CD4-positive, alpha-beta memory T cell (primary cell): ENCODE results near the gene ARAP1. TPM values are rescaled to one million over a fixed set of nuclear protein-coding genes. Genes with fewer than 3 reads are reported as not detected.
A peak's percentile ranks its signal among the peaks of the same experiment; 100 is the strongest.

Experiments used
- CTCF ChIA-PET: fragments of 350-600 bp; sonication (Branson Sonifier 250); formaldehyde crosslinking; loops from one replicate; lab custom pipeline; 2021; ENCODE audit warnings: inconsistent platforms; ENCODE audit not compliant: partially characterized antibody; lab: Charles Lee
- POLR2A ChIA-PET: fragments of 350-600 bp; sonication (Branson Sonifier 250); formaldehyde crosslinking; loops from one replicate; lab custom pipeline; 2021; ENCODE audit not compliant: partially characterized antibody; lab: Charles Lee
- DNase-seq, 5 donors: peaks; one replicate each; pipeline versions ENCODE4 v3.0.0 to v3.0.0-alpha.2; 2020 to 2022; ENCODE audit warnings: mixed read lengths in 1 of 5
- H3K27ac ChIP-seq: one replicate; pipeline ENCODE4 v1.7.0; 2013; ENCODE audit warnings: low read depth, low read length
- H3K27me3 ChIP-seq: 2 replicates; pipeline ENCODE4 v1.7.0; 2013; ENCODE audit warnings: mild to moderate bottlenecking, low read length, moderate library complexity; ENCODE audit not compliant: insufficient read depth
- H3K36me3 ChIP-seq: 2 replicates; pipeline ENCODE4 v1.7.0; 2013; ENCODE audit warnings: mild to moderate bottlenecking, low read length, moderate library complexity; ENCODE audit not compliant: insufficient read depth
- H3K4me1 ChIP-seq: 2 replicates; pipeline ENCODE4 v1.7.0; 2013; ENCODE audit warnings: mild to moderate bottlenecking, low read length, moderate library complexity; ENCODE audit not compliant: insufficient read depth
- H3K4me3 ChIP-seq, 2 donors: one replicate each; pipeline ENCODE4 v1.7.0; 2013; ENCODE audit warnings: low read length in 2 of 2, mild to moderate bottlenecking in 1 of 2
- H3K9me3 ChIP-seq, 2 donors: one replicate each; pipeline ENCODE4 v1.7.0; 2013; ENCODE audit warnings: low read length in 2 of 2, control low read depth in 1 of 2; ENCODE audit not compliant: control insufficient read depth in 1 of 2
- H3K27ac Mint-ChIP-seq, 7 donors: one replicate each; pipeline ENCODE4 v1.8.0; 2020 to 2021; ENCODE audit warnings: mixed read lengths in 7 of 7, mild to moderate bottlenecking in 6 of 7, inconsistent platforms in 3 of 7, moderate library complexity in 3 of 7
- H3K27me3 Mint-ChIP-seq, 2 donors: one replicate each; pipeline ENCODE4 v1.8.0; 2020 to 2021; ENCODE audit warnings: mixed read lengths in 2 of 2
- H3K36me3 Mint-ChIP-seq, 2 donors: one replicate each; pipeline ENCODE4 v1.8.0; 2020 to 2021; ENCODE audit warnings: mixed read lengths in 2 of 2, inconsistent platforms in 1 of 2, mild to moderate bottlenecking in 1 of 2
- H3K4me1 Mint-ChIP-seq, 4 donors: one replicate each; pipeline ENCODE4 v1.8.0; 2020 to 2021; ENCODE audit warnings: mixed read lengths in 4 of 4, mild to moderate bottlenecking in 1 of 4
- H3K4me3 Mint-ChIP-seq, 8 donors: one replicate each; pipeline ENCODE4 v1.8.0; 2020 to 2021; ENCODE audit warnings: mixed read lengths in 8 of 8, mild to moderate bottlenecking in 7 of 8, moderate library complexity in 6 of 8, inconsistent platforms in 3 of 8
- H3K9me3 Mint-ChIP-seq, 8 donors: one replicate each; pipeline ENCODE4 v1.8.0; 2020 to 2021; ENCODE audit warnings: mixed read lengths in 8 of 8, mild to moderate bottlenecking in 5 of 8, inconsistent platforms in 3 of 8, moderate library complexity in 1 of 8
- intact Hi-C: fragments of 100-400 bp; cut with micrococcal nuclease; formaldehyde crosslinking; loops from one replicate; pipeline ENCODE4 v1.15.1; 2023
- polyA plus RNA-seq, 2 donors: library from polyadenylated mRNA; unstranded; fragments of 300-500 nt; fragmentation: Illumina TruSeq; gene quantifications; one replicate each; pipeline ENCODE4 v1.2.3, GENCODE V29; 2021
- total RNA-seq, 2 experiments: library from RNA; stranded (reverse); gene quantifications; one replicate each; pipeline ENCODE4 v1.2.3, GENCODE V29; 2021

Gene ARAP1
- total and polyA plus RNA-seq, 4 experiments from 2014 or later: 9.5 to 157 (median 90.1) TPM

DNA sequence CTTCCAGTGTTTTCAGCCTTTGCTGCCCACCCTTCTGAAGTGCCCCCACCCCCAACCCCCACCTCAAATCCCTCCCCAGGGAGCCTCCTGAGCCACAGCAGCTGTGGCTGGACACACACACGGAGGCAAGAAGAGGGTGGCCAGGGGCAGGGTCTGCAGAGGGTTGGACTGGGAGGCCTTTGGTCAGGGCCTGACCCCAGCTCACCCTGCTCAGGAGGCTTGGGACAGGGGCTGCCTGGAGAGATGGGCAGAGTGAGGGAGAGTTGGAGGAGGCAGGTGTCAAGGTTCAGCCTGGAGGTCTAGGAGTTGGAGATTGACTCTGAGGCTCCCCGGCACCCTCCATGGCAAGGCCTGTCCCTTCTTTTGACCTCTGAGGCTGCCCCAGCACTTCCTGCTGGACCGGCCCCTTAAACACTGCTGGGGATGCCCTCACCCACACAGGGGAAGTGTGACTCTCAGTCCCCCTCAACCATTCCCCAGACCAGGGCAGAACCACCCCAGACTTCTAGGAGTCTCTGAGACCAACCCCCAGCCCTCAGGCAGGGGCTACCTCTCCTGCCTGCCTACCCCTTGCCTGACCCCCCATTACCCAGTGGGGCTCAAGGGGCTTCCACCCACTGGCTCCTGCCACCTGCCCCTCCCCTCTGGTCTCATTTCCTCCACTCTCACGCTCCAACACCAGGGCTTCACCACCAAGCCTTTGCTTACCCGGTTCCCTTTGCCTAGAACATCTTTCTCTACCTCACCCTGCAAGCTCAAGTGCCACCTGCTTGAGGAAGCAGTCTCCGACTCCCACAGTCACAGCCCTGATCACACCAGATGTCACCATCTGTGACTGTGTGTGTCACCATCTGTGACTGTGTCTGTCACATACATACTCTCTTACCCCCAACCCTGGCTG, 8.6 kb downstream of the ARAP1 start:
- intact Hi-C loops: no loop called here
- peaks cover 0 to 2% of the 10 kb centered on the region in 2 donors for H3K36me3 Mint-ChIP-seq
- peak overlapping the region in 2 of 8 donors; percentile 32 to 33 for H3K4me3 Mint-ChIP-seq
- H3K27me3 ChIP-seq: no peaks in the 10 kb centered on the region
- H3K4me3 ChIP-seq: no peak overlapping the region
- peak overlapping the region; percentile 73 to 95 (median 88) for H3K27ac Mint-ChIP-seq
- DNase-seq: no peak
- CTCF ChIA-PET: no interaction called here
- POLR2A ChIA-PET: no interaction called here
- H3K4me1 ChIP-seq: peaks cover 70% of the 10 kb centered on the region
- peaks cover 48 to 88% (median 61%) of the 10 kb centered on the region in 4 donors for H3K4me1 Mint-ChIP-seq
- H3K36me3 ChIP-seq: no peaks in the 10 kb centered on the region
- no peaks in the 10 kb centered on the region for H3K27me3 Mint-ChIP-seq
- no peak overlapping the region for H3K27ac ChIP-seq
- no peaks in the 10 kb centered on the region for H3K9me3 Mint-ChIP-seq
- no peaks in the 10 kb centered on the region for H3K9me3 ChIP-seq

GRCh38 chr11:72742513-72743320, 9.5 kb downstream of the ARAP1 start:
- Mint-ChIP-seq H3K4me3 (peak overlapping the region in 2 of 8 donors; percentile 26 to 43), H3K27me3 (no peaks in the 10 kb centered on the region), H3K27ac (peak overlapping the region; percentile 29 to 99 (median 87)), H3K4me1 (peaks cover 46 to 88% (median 63%) of the 10 kb centered on the region in 4 donors), H3K9me3 (no peaks in the 10 kb centered on the region), H3K36me3 (no peaks in the 10 kb centered on the region)
- Histone ChIP-seq H3K4me3 (no peak overlapping the region), H3K36me3 (no peaks in the 10 kb centered on the region), H3K27me3 (no peaks in the 10 kb centered on the region), H3K27ac (peak overlapping the region; percentile 24), H3K4me1 (peaks cover 75% of the 10 kb centered on the region), H3K9me3 (no peaks in the 10 kb centered on the region)
- DNase-seq: no peak
- intact Hi-C loops: no loop called here
- POLR2A ChIA-PET: no interaction called here
- CTCF ChIA-PET: no interaction called here

DNA sequence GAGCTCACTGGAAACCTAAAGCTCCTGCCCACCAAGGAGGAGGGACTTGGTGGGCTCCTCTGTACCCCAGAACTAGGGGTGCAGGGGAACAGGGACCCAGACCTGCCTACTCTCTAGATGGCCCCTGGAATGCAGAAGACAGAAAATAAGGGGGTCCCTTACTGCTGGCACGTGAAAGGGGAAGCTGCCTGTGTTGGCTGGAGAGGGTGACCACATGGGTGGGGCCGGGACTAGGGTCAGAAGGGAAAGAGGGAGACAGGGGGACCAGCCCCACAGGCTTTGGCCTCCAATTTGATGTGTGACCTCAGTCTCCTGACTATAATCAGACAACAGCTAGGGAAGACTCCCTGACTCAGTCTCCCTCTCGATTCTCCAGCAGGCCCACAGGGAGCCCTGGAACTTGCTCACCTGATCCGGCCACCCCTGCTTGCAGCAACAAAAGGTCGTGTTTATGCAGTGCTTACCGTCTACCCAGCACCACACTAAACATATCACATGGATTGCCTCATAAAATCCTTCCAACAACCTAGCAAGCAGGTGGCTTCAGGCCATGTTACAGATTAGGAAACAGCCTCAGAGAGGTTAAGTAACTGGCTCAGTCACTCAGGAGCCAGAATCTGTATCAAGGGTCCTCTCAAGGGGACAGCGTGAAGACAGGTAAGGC, 10.2 kb downstream of the ARAP1 start:
- no peaks in the 10 kb centered on the region for H3K9me3 ChIP-seq
- no peaks in the 10 kb centered on the region for H3K36me3 ChIP-seq
- Mint-ChIP-seq H3K36me3 (no peaks in the 10 kb centered on the region), H3K4me3 (peak overlapping the region in 3 of 8 donors; percentile 26 to 49 (median 43)), H3K27ac (peak overlapping the region; percentile 41 to 99 (median 89)), H3K9me3 (no peaks in the 10 kb centered on the region), H3K4me1 (peaks cover 49 to 88% (median 66%) of the 10 kb centered on the region in 4 donors), H3K27me3 (no peaks in the 10 kb centered on the region)
- H3K4me3 ChIP-seq: no peak overlapping the region
- DNase-seq: no peak
- intact Hi-C loops: no loop called here
- H3K27me3 ChIP-seq: no peaks in the 10 kb centered on the region
- H3K4me1 ChIP-seq: peaks cover 76% of the 10 kb centered on the region
- H3K27ac ChIP-seq: peak overlapping the region; percentile 24
- ChIA-PET POLR2A (no interaction called here), CTCF (interaction anchor here (1.5 to 2.4 kb wide), 3 partner anchors 14 to 52 kb away, joined by 3 to 13 read pairs (median 5); no protein-coding TSS in a partner anchor)

- Mint-ChIP-seq H3K9me3 (no peaks in the 10 kb centered on the region), H3K27ac (peak overlapping the region; percentile 80 to 99 (median 89)), H3K27me3 (no peaks in the 10 kb centered on the region), H3K4me3 (peak overlapping the region in 2 of 8 donors; percentile 2 to 77), H3K36me3 (no peaks in the 10 kb centered on the region), H3K4me1 (peaks cover 54 to 90% (median 72%) of the 10 kb centered on the region in 4 donors)
- intact Hi-C loops: no loop called here
- CTCF ChIA-PET: interaction anchor here (1.5 to 2.4 kb wide), 3 partner anchors 13 to 53 kb away, joined by 3 to 13 read pairs (median 5); no protein-coding TSS in a partner anchor
- DNase-seq: no peak
- Histone ChIP-seq H3K27ac (peak overlapping the region; percentile 10), H3K4me1 (peaks cover 81% of the 10 kb centered on the region), H3K4me3 (no peak overlapping the region), H3K36me3 (no peaks in the 10 kb centered on the region), H3K9me3 (no peaks in the 10 kb centered on the region), H3K27me3 (no peaks in the 10 kb centered on the region)
- POLR2A ChIA-PET: no interaction called here
These were observed 10.8 kb downstream of the ARAP1 start for GRCh38 chr11:72741429-72741833.

DNA sequence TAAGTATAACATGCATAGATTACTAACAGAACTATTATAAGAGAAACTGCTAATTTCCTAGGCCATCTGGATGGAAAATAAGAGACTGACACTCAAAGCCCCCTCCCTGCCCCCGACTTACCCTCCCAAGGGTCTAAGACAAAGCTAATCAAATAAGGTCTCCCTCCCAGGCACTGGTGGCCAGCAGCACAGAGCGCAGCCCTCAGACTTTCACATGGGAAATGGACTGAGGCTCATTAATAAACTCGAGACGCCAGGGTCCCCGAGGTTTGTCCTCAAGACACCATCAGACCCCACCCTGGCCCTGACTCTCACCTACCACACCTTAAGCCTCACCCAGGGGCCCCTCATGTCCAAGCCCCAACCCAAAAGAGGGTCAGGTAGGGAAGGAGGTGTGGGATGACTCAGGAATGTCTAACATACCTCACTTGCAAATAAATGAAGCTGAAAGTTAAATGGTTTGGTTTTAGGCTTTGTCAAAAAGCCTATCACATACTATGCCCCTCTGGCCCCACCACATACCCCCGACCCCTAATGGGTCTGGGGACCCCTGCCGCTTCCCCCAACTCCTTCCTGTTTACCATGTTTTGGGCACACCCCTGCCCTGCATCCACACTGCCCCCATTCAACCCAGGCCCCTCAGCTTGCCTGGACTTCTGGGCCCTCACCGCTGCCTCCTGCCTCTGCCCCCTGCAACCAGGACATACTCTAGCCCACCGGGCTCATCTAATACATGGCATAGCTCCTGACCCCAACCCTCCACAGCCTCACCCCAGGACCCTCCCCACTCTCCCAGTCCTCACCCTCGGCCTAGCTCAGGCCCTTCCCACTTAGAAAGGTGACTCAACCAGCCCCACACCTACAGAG, 11.4 kb downstream of the ARAP1 start:
- no peaks in the 10 kb centered on the region for H3K9me3 Mint-ChIP-seq
- H3K27me3 ChIP-seq: no peaks in the 10 kb centered on the region
- ChIA-PET CTCF (interaction anchor here (0.6 to 2.4 kb wide), 4 partner anchors 13 to 402 kb away, joined by 3 to 13 read pairs (median 4); no protein-coding TSS in a partner anchor), POLR2A (interaction anchor here (0.7 to 1.4 kb wide), 4 partner anchors 8 to 53 kb away, joined by 3 to 5 read pairs (median 3); partner anchors contain the start of gene STARD10)
- no peaks in the 10 kb centered on the region for H3K36me3 Mint-ChIP-seq
- H3K27ac Mint-ChIP-seq: peak overlapping the region; percentile 80 to 99 (median 89)
- DNase-seq: no peak
- H3K4me1 Mint-ChIP-seq: peaks cover 57 to 89% (median 76%) of the 10 kb centered on the region in 4 donors
- H3K4me1 ChIP-seq: peaks cover 82% of the 10 kb centered on the region
- no peaks in the 10 kb centered on the region for H3K27me3 Mint-ChIP-seq
- peak overlapping the region in 6 of 8 donors; percentile 6 to 80 (median 49) for H3K4me3 Mint-ChIP-seq
- H3K4me3 ChIP-seq: no peak overlapping the region
- H3K27ac ChIP-seq: peak overlapping the region; percentile 10
- H3K9me3 ChIP-seq: no peaks in the 10 kb centered on the region
- intact Hi-C loops: no loop called here
- H3K36me3 ChIP-seq: no peaks in the 10 kb centered on the region

DNA sequence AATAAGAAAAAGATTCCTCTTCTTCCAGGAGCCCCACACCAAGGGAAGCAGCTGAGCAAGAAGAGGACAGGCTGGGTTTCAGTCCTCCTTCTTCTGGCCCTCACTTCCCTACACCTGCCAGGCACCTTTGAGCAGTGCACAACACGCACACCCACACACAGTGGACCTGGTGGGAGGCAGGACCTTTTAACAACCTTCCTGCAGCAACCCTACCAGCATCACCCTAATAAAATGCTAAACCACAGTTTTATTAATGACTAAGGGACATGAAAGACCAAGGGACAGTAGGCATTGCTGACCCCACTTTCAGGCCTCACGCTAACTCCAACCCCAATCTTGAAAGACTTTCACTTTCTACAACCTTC, 12.2 kb downstream of the ARAP1 start:
- peak overlapping the region in 5 of 8 donors; percentile 30 to 80 (median 50) for H3K4me3 Mint-ChIP-seq
- H3K4me1 Mint-ChIP-seq: peaks cover 57 to 89% (median 75%) of the 10 kb centered on the region in 4 donors
- no peak overlapping the region for H3K4me3 ChIP-seq
- no peaks in the 10 kb centered on the region for H3K9me3 ChIP-seq
- no peak overlapping the region for H3K27ac ChIP-seq
- ChIA-PET POLR2A (interaction anchor here (1.1 to 1.4 kb wide), 3 partner anchors 11 to 54 kb away, joined by 3 to 5 read pairs (median 3); partner anchors contain the start of gene STARD10), CTCF (interaction anchor here (0.6 to 2.4 kb wide), 2 partner anchors 15 to 402 kb away, joined by 3 to 13 read pairs; no protein-coding TSS in a partner anchor)
- H3K4me1 ChIP-seq: peaks cover 80% of the 10 kb centered on the region
- intact Hi-C loops: no loop called here
- no peaks in the 10 kb centered on the region for H3K9me3 Mint-ChIP-seq
- DNase-seq: no peak
- peak overlapping the region; percentile 80 to 99 (median 87) for H3K27ac Mint-ChIP-seq
- H3K36me3 Mint-ChIP-seq: no peaks in the 10 kb centered on the region
- H3K36me3 ChIP-seq: no peaks in the 10 kb centered on the region
- H3K27me3 Mint-ChIP-seq: no peaks in the 10 kb centered on the region
- H3K27me3 ChIP-seq: no peaks in the 10 kb centered on the region
